ENCODE data around the gene DOC2A.

DNA sequence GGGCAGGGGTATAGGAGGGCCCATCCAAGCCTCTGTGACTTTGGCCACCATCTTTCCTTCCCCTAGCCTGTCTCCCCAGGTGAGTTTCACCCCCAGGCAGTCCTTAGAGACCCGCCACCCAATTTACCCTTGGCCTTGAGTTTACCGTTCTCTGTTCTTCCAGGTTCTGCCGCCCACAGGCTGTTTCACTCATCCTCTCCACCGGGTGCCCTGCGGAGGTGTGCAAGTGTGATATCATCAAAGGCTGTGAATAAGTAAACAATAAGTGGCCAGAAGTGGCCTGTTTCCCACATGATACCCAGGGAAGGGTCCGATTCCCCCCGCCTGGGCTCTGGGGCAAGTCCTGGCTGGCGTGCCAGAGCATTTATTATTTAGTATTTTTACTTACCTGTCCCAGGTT lies 35.4 kb upstream of the DOC2A start:
- TF ChIP-seq, protein P1, sequence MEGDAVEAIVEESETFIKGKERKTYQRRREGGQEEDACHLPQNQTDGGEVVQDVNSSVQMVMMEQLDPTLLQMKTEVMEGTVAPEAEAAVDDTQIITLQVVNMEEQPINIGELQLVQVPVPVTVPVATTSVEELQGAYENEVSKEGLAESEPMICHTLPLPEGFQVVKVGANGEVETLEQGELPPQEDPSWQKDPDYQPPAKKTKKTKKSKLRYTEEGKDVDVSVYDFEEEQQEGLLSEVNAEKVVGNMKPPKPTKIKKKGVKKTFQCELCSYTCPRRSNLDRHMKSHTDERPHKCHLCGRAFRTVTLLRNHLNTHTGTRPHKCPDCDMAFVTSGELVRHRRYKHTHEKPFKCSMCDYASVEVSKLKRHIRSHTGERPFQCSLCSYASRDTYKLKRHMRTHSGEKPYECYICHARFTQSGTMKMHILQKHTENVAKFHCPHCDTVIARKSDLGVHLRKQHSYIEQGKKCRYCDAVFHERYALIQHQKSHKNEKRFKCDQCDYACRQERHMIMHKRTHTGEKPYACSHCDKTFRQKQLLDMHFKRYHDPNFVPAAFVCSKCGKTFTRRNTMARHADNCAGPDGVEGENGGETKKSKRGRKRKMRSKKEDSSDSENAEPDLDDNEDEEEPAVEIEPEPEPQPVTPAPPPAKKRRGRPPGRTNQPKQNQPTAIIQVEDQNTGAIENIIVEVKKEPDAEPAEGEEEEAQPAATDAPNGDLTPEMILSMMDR (IDR thresholded peaks at IDR 0.05): no peak
- TF ChIP-seq POLR2A (IDR thresholded peaks at IDR 0.05): no peak
